AG04450 (cell line): ENCODE data around the gene ANO1. TPM values are rescaled to one million over a fixed set of nuclear protein-coding genes. Genes with fewer than 3 reads are reported as not detected.

ENCODE experiments used
- CTCF ChIA-PET: fragments of 300-600, 350-600 bp; formaldehyde crosslinking; extraction: SDS; loops from one replicate; lab custom pipeline; 2022; ENCODE audit warnings: antibody characterized with exemption, inconsistent platforms; lab: Charles Lee
- POLR2A ChIA-PET: fragments of 350-600 bp; formaldehyde crosslinking; extraction: SDS; loops from one replicate; lab custom pipeline; 2021; ENCODE audit warnings: antibody characterized with exemption, inconsistent platforms; lab: Yijun Ruan, JAX
- DNase-seq: peaks from one replicate; pipeline ENCODE4 v3.0.0-alpha.2; 2011; ENCODE audit warnings: low read depth, low spot score
- H3K27ac ChIP-seq: one replicate; pipeline ENCODE4 v1.5.1; 2012; ENCODE audit warnings: low read depth, low read length, control low read depth
- H3K27me3 ChIP-seq: one replicate; pipeline ENCODE4 v1.6.0; 2012; ENCODE audit warnings: low read length; ENCODE audit not compliant: control insufficient read depth, insufficient read depth
- H3K4me3 ChIP-seq: 2 replicates; pipeline ENCODE4 v1.5.1; 2011; ENCODE audit warnings: mild to moderate bottlenecking, low read depth, low read length, control low read depth
- H3K9me3 ChIP-seq: 2 replicates; pipeline ENCODE4 v1.5.1; 2012; ENCODE audit warnings: low read length; ENCODE audit not compliant: control insufficient read depth, insufficient read depth
- CTCF ChIP-seq: IDR thresholded peaks from 2 replicates; pipeline ENCODE4 v1.5.1; 2011; ENCODE audit warnings: low read depth, low read length, control low read depth, inconsistent platforms
- polyA plus RNA-seq: library from polyadenylated mRNA; depleted of rRNA; stranded (reverse); fragments of >200 nt; gene quantifications from 2 replicates; pipeline ENCODE4 v1.2.3, GENCODE V29; 2011

The ANO1 gene
- polyA plus RNA-seq, 1 experiment, result 10.3 TPM

DNA sequence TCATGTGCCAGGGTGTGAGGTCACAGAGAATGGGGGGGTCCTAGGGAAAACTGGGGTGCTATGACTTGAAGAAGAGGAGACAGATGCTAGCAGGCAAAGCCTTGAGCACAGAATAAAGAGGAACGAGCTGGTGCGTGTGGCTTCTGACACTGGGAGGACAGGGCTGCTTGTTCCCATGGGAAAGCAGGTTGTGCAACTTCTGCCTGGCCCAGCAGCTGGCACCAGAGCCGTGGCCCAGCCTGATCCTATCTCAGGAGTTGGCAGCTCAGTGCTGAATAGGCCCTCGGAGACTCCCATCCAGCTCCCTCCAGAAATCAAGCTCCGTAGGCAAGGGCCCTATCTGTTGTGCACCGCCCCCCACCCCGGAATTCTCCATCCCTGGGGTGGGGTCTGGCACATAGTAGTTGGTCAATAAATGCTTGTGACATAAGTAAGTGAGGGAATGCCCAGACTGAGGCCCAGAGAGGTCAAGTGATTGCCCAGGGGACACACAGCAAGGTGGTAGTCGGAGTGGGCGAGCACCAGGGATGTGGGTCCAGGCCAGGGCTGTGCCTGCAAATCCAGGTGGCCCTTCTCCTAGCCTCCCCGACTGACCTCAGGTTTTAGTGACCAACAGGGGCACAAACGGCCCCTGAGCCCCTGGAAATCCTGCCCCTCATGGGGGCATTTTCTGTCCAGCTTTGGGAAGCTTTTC is 105.5 kb downstream of the ANO1 start:
- Histone ChIP-seq H3K9me3 (no peaks in the 10 kb centered on the region; the same call in 1 of the 2 replicates), H3K4me3 (no peak overlapping the region), H3K27ac (no peak overlapping the region), H3K27me3 (peaks cover 6% of the 10 kb centered on the region)
- POLR2A ChIA-PET, result no interaction called here
- DNase-seq, result no peak
- CTCF ChIA-PET, result interaction anchor here (1.2 to 1.6 kb wide), 3 partner anchors 265 to 273 kb away, joined by 3 to 5 read pairs (median 5); no protein-coding TSS in a partner anchor
- no peak for TF ChIP-seq CTCF

- Histone ChIP-seq H3K27me3 (peaks cover 6% of the 10 kb centered on the region), H3K4me3 (no peak overlapping the region), H3K9me3 (no peaks in the 10 kb centered on the region; the same call in 1 of the 2 replicates), H3K27ac (no peak overlapping the region)
- no peak for TF ChIP-seq CTCF
- CTCF ChIA-PET, result interaction anchor here (1.2 kb wide), 1 partner anchor 266 kb away, joined by 3 read pairs; no protein-coding TSS in a partner anchor
- POLR2A ChIA-PET, result no interaction called here
- no peak for DNase-seq
Observed at GRCh38 chr11:70184396-70184795, 106.3 kb downstream of the ANO1 start.

GRCh38 chr11:70185348-70186055 is 107.4 kb downstream of the ANO1 start:
- ChIA-PET CTCF (interaction anchor here (0.7 to 1.2 kb wide), 2 partner anchors 267 to 499 kb away, joined by 3 read pairs; no protein-coding TSS in a partner anchor), POLR2A (no interaction called here)
- no peak for TF ChIP-seq CTCF
- no peak for DNase-seq
- Histone ChIP-seq H3K4me3 (no peak overlapping the region), H3K27me3 (peaks cover 6% of the 10 kb centered on the region), H3K9me3 (no peaks in the 10 kb centered on the region; the same call in 1 of the 2 replicates), H3K27ac (no peak overlapping the region)

GRCh38 chr11:70186420-70186819 is 108.3 kb downstream of the ANO1 start:
- CTCF ChIA-PET, result interaction anchor here (0.7 to 1.0 kb wide), 2 partner anchors 268 to 500 kb away, joined by 3 to 4 read pairs; no protein-coding TSS in a partner anchor
- Histone ChIP-seq H3K4me3 (no peak overlapping the region), H3K9me3 (no peaks in the 10 kb centered on the region; the same call in 1 of the 2 replicates), H3K27ac (no peak overlapping the region), H3K27me3 (peaks cover 6% of the 10 kb centered on the region)
- DNase-seq, result no peak
- no peak for TF ChIP-seq CTCF
- POLR2A ChIA-PET, result no interaction called here
